CD4-positive, alpha-beta T cell treated with Interleukin-10 for 1 hour (primary cell): Measurements from ENCODE around the gene TMEM94.
A peak's percentile ranks its signal among the peaks of the same experiment; 100 is the strongest.

Experiments used
- DNase-seq: peaks from one replicate; pipeline ENCODE4 v3.0.0-alpha.2; 2020

Gene TMEM94

GRCh38 chr17:75531721-75532072 is 75.3 kb downstream of the TMEM94 start:
- no peak for DNase-seq

- peak; percentile 67 for DNase-seq
Measured at GRCh38 chr17:75535119-75535537, 78.7 kb downstream of the TMEM94 start.

GRCh38 chr17:75535871-75536270 is 79.4 kb downstream of the TMEM94 start:
- no peak for DNase-seq

GRCh38 chr17:75536366-75536765 is 79.9 kb downstream of the TMEM94 start:
- DNase-seq = no peak

- no peak for DNase-seq
Measured at GRCh38 chr17:75539967-75540729, 83.7 kb downstream of the TMEM94 start.

GRCh38 chr17:75540923-75541503 is 84.6 kb downstream of the TMEM94 start:
- DNase-seq = no peak

- no peak for DNase-seq
Measured at GRCh38 chr17:75542229-75542628, 85.8 kb downstream of the TMEM94 start.

- no peak for DNase-seq
Measured at GRCh38 chr17:75542728-75543336, 86.4 kb downstream of the TMEM94 start.

- no peak for DNase-seq
Measured at GRCh38 chr17:75544250-75544649, 87.8 kb downstream of the TMEM94 start.

- no peak for DNase-seq
Measured at GRCh38 chr17:75546181-75546580, 89.7 kb downstream of the TMEM94 start.

- DNase-seq = no peak
Measured at GRCh38 chr17:75547091-75547490, 90.7 kb downstream of the TMEM94 start.

- DNase-seq = no peak
Measured at GRCh38 chr17:75548813-75549212, 92.4 kb downstream of the TMEM94 start.
